Breast epithelium (tissue), 3 donors: Measurements from ENCODE around the gene UNC93B1.

Source experiments
- POLR2A ChIP-seq: fragments of 450-650 bp; IDR thresholded peaks from one replicate; pipeline ENCODE4 v1.6.1; 2016; ENCODE audit warnings: antibody characterized with exemption, mild to moderate bottlenecking, moderate library complexity
- POLR2AphosphoS5 ChIP-seq, 3 donors: sonication (generic); formaldehyde crosslinking; IDR thresholded peaks; one replicate each; pipeline ENCODE4 v1.6.1; 2017; ENCODE audit warnings: antibody characterized with exemption in 3 of 3
- TF ChIP-seq, protein P1 (sequence below), 3 donors: fragments of 450-650 bp; IDR thresholded peaks; one replicate each; pipeline ENCODE4 v1.5.1; 2016 to 2017; ENCODE audit warnings: antibody characterized with exemption in 3 of 3, mild to moderate bottlenecking in 3 of 3, moderate library complexity in 3 of 3

DNA sequence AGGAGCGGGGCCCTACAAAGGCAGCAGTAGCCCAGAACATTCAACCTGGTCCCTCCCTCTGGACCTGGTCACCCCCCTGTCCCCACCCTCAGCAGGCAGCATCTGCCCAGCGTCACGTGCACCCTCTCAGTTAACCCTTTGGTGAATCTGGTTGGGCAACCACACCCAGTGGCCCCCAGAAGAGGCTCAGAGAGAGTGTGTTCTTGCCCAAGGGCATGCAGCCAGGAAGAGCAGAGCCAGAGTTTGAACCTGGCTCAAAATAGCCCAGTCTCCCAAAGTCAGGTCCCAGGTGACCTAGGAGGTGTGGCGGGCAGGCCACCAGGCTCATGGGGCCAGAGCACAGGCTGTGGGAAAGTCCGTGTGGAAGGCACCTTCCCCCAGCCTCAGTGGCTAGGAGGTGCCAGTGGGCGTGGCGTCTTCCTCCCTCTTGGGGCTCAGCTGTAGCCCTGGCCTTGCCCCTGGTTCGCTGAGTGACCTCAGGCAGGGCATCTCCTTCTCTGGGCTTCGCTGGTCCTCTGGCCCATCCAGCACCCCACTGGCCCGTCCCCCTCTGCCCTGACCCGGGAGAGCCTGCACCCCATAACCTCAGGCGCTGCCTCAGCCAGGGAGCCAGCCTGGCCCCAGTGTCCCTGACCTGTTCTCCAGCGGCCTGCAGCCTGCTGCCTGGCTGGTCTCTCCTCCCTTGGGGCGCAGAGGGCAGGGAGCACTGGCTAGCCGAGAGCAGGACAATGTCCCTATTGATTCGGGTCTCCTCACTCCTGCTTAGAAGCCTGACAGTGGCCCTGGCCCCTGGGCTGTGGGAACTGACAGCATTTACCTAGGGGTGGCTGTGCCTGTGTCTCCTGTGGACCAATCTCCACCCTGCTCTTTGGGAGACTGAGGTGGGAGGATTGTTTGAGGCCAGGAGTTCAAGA, 13.3 kb upstream of the UNC93B1 start:
- TF ChIP-seq, protein P1, sequence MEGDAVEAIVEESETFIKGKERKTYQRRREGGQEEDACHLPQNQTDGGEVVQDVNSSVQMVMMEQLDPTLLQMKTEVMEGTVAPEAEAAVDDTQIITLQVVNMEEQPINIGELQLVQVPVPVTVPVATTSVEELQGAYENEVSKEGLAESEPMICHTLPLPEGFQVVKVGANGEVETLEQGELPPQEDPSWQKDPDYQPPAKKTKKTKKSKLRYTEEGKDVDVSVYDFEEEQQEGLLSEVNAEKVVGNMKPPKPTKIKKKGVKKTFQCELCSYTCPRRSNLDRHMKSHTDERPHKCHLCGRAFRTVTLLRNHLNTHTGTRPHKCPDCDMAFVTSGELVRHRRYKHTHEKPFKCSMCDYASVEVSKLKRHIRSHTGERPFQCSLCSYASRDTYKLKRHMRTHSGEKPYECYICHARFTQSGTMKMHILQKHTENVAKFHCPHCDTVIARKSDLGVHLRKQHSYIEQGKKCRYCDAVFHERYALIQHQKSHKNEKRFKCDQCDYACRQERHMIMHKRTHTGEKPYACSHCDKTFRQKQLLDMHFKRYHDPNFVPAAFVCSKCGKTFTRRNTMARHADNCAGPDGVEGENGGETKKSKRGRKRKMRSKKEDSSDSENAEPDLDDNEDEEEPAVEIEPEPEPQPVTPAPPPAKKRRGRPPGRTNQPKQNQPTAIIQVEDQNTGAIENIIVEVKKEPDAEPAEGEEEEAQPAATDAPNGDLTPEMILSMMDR (IDR thresholded peaks at IDR 0.05): no peak
- TF ChIP-seq POLR2AphosphoS5 (IDR thresholded peaks at IDR 0.05): no peak
- no peak for TF ChIP-seq POLR2A
